Testis (tissue), 2 donors: ENCODE results near the gene CLMN.

Experiments used
- CTCF ChIP-seq, 3 experiments: fragments of 450-650 bp in 2 of 3; fragments of 200-600 bp in 1 of 3; sonication (generic) in 1 of 3; IDR thresholded peaks; one replicate each; pipeline ENCODE4 v1.5.1; 2016 to 2019; ENCODE audit warnings: antibody characterized with exemption in 3 of 3, mild to moderate bottlenecking in 2 of 3, moderate library complexity in 1 of 3
- POLR2A ChIP-seq: fragments of 450-650 bp; IDR thresholded peaks from one replicate; pipeline ENCODE4 v1.6.1; 2017; ENCODE audit warnings: antibody characterized with exemption, mild to moderate bottlenecking, moderate library complexity

GRCh38 chr14:95162641-95163040 is 157.1 kb downstream of the CLMN start:
- TF ChIP-seq CTCF (IDR thresholded peaks at IDR 0.05): no peak
- TF ChIP-seq POLR2A: no peak
